Measurements from ENCODE around the gene TMEM255B. TPM values are rescaled to one million over a fixed set of nuclear protein-coding genes. Genes with fewer than 3 reads are reported as not detected.
"Not testable (repeated sequence)": the region's sequence is repeated elsewhere in the genome, so short reads cannot be mapped to it uniquely, and the experiment has no call there.

Gene TMEM255B
- polyA plus RNA-seq, 6 donors from 2014 or later: 0.05 to 1.5 (median 0.65) TPM

- Mint-ChIP-seq H3K27me3 (peaks cover 4 to 20% (median 16%) of the 10 kb centered on the region in 3 donors), H3K27ac (no peak overlapping the region), H3K36me3 (no peaks in the 10 kb centered on the region), H3K4me1 (peaks cover 0 to 4% (median 0%) of the 10 kb centered on the region in 3 donors), H3K4me3 (no peak overlapping the region), H3K9me3 (peaks cover 0 to 9% (median 0%) of the 10 kb centered on the region in 7 donors)
- ATAC-seq (ENCODE audit: low read depth in 2 of 2): no peak
- DNase-seq: no peak
These were observed 11.7 kb upstream of the TMEM255B start for GRCh38 chr13:113747291-113747833.

DNA sequence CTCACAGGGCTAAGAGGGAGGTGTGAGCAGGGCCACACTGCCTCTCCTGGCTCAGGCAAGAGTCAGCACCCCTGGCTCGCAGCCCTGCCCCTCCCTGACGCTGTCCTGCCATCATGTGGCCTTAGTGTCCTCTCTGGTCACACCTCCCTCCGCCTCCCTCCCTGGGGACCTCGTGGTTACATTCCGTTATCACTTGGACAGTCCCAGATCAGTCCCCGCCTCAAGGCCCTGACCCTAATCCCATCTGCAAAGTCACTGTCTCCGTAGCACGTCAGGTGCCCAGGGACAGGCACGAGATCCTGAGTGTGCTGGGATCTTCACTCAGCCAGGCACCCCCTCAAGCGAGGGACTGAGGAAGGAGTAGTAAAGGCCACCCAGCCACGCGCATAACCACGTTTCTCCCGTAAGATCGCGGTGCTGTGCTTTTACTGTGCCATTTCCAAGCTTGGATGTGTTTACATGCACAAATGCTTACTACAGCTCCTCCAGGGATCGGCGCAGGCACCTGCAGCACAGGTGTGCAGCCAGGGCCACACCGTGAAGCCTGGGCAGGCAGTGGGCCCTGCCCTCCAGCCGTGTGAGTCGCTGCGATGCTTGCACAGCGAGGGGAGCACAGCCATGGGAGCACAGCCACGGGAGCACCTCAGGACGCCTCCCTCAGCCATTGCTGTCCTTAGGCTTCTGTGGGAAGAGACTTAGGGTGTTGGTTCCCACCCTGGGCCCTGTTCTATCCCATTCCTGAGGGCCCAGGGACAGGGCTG, 10.7 kb upstream of the TMEM255B start:
- H3K27ac Mint-ChIP-seq: no peak overlapping the region
- no peak for DNase-seq
- peaks cover 4 to 11% (median 10%) of the 10 kb centered on the region in 3 donors for H3K27me3 Mint-ChIP-seq
- peaks cover 0 to 4% (median 0%) of the 10 kb centered on the region in 3 donors for H3K4me1 Mint-ChIP-seq
- H3K4me3 Mint-ChIP-seq: no peak overlapping the region
- H3K36me3 Mint-ChIP-seq: no peaks in the 10 kb centered on the region
- ATAC-seq (ENCODE audit: low read depth in 2 of 2): no peak
- H3K9me3 Mint-ChIP-seq: peaks cover 0 to 9% (median 0%) of the 10 kb centered on the region in 7 donors

DNA sequence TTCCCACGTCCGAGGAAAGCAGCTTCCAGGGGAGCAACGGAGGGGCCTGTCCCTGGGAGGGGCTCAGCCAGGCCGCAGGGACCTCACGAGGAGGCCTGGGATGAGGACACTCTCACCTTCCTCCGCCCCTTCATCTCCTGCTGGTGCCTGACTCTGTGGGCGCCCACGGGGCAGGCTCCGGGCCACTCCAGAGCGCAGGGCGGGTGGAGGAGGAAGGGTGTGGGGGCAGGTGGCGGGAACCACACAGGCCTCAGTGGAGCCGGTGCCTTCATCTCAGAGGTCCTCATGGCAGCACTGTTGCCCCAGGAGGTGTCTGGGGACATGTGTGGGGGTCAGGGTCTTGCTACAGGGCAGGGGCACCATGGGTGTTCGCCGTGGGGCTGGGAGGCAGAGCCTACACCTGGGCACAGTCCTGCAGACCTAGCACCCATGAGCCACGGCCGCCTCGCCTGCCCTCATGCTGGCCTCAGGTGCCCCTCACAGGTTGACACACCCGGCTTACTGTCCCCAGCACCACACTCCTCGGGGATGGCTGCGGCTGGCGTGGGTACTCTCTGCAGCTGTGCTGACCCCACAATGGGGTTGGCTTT, 10.1 kb upstream of the TMEM255B start:
- Mint-ChIP-seq H3K36me3 (no peaks in the 10 kb centered on the region), H3K9me3 (peaks cover 0 to 9% (median 0%) of the 10 kb centered on the region in 7 donors), H3K27ac (peak overlapping the region in 1 of 6 donors; percentile 14), H3K4me1 (peaks cover 0 to 4% (median 0%) of the 10 kb centered on the region in 3 donors), H3K27me3 (peaks cover 4 to 10% (median 8%) of the 10 kb centered on the region in 3 donors), H3K4me3 (no peak overlapping the region)
- no peak for ATAC-seq (ENCODE audit: low read depth in 2 of 2)
- no peak for DNase-seq

DNA sequence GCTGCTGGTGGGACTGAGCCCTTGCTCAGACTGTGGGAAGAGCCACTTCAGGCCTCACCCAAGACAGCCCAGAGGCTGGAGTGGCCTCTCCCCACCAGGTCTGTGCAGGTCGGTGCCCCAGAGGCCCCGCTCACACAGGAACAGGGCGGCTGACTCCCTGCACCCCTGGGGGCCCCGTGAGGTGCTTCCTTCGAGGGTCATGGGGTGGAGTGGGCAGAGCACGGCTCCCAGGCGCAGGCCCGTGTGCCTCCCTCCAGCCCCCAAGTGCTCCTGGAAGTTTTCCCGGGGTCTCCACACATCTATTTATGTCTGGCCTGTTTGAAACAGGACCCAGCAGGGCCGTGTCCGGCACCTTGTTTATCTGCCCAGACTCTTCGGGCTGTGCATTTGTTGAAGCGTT, 9.5 kb upstream of the TMEM255B start:
- DNase-seq: no peak
- H3K4me3 Mint-ChIP-seq: no peak overlapping the region
- ATAC-seq (ENCODE audit: low read depth in 2 of 2): no peak
- H3K27me3 Mint-ChIP-seq: peaks cover 4 to 10% (median 7%) of the 10 kb centered on the region in 3 donors
- H3K4me1 Mint-ChIP-seq: peaks cover 0 to 4% (median 0%) of the 10 kb centered on the region in 3 donors
- H3K36me3 Mint-ChIP-seq: no peaks in the 10 kb centered on the region
- peak overlapping the region in 1 of 6 donors; percentile 14 for H3K27ac Mint-ChIP-seq
- peaks cover 0 to 9% (median 0%) of the 10 kb centered on the region in 7 donors for H3K9me3 Mint-ChIP-seq

DNA sequence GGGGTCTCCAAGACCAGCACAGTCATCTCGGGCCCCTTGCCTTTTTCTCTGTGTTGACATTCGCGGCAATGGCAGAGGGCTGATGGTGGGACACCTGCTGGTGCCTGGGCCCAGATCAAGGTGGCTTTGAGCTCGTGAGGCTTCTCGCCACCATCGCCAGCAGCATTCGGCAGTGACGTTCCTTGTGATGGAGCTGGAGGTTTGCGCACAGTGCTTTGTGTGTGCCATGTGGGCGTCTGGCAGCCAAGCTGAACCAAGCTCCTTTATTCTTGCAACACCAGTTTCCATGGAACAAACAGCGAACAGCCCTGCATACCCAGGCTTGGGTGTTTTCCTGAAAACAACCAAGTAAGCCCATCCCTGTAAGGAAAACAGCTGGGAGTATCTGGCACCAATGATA, 9.1 kb upstream of the TMEM255B start:
- peaks cover 2 to 10% (median 4%) of the 10 kb centered on the region in 3 donors for H3K27me3 Mint-ChIP-seq
- H3K27ac Mint-ChIP-seq: no peak overlapping the region
- H3K4me3 Mint-ChIP-seq: no peak overlapping the region
- peaks cover 0 to 9% (median 0%) of the 10 kb centered on the region in 7 donors for H3K9me3 Mint-ChIP-seq
- peaks cover 0 to 1% (median 0%) of the 10 kb centered on the region in 3 donors for H3K4me1 Mint-ChIP-seq
- DNase-seq (no peak), ATAC-seq (ENCODE audit: low read depth in 2 of 2) (no peak)
- H3K36me3 Mint-ChIP-seq: no peaks in the 10 kb centered on the region

DNA sequence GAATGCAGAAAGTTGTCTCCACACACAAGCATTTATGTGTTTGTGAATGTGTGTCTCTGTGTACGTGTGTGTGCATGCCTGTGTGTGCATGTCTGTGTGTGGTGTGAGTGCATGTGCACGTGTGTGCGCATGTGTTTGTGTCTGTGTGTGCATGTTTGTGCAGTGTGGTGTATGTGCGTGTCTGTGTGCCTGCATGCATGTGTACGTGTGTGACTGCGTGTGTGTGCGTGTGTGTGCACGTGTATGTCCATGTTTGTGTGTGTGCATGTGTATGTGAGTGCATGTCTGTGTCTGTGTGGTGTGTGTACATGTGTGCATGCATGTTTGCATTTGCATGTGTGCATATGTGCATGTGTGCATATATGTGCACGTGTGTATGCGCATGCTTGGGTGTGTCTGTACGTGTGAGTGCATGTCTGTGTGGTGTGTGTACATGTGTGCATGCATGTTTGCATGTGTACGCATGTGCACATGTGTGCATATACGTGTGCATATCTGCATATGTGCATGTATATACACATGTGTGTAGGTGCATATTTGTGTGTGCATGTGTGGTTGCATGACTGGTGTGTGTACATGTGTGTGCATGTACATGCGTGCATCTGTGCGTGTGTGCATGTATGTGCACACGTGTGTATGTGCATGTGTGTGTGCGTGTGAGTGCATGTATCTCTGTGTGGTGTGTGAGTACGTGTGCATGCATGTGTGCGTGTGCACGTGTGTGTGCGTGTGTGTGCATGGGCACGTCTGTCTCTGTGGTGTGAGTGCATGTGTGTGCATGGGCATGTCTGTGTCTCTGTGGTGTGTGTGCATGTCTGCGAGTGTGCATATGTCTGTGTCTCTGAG, 8.2 kb upstream of the TMEM255B start:
- DNase-seq: no peak
- Mint-ChIP-seq H3K4me3 (no peak overlapping the region), H3K9me3 (peaks cover 0 to 9% (median 0%) of the 10 kb centered on the region in 7 donors), H3K27ac (no peak overlapping the region), H3K4me1 (no peaks in the 10 kb centered on the region), H3K36me3 (no peaks in the 10 kb centered on the region), H3K27me3 (peaks cover 0 to 11% (median 1%) of the 10 kb centered on the region in 3 donors)
- no peak for ATAC-seq (ENCODE audit: low read depth in 2 of 2)

GRCh38 chr13:113751491-113751890, 7.5 kb upstream of the TMEM255B start:
- H3K27ac Mint-ChIP-seq: no peak overlapping the region
- peaks cover 0 to 9% (median 0%) of the 10 kb centered on the region in 7 donors for H3K9me3 Mint-ChIP-seq
- no peak overlapping the region for H3K4me3 Mint-ChIP-seq
- peaks cover 0 to 11% (median 0%) of the 10 kb centered on the region in 3 donors for H3K27me3 Mint-ChIP-seq
- H3K36me3 Mint-ChIP-seq: no peaks in the 10 kb centered on the region
- DNase-seq (no peak), ATAC-seq (ENCODE audit: low read depth in 2 of 2) (no peak)
- no peaks in the 10 kb centered on the region for H3K4me1 Mint-ChIP-seq

DNA sequence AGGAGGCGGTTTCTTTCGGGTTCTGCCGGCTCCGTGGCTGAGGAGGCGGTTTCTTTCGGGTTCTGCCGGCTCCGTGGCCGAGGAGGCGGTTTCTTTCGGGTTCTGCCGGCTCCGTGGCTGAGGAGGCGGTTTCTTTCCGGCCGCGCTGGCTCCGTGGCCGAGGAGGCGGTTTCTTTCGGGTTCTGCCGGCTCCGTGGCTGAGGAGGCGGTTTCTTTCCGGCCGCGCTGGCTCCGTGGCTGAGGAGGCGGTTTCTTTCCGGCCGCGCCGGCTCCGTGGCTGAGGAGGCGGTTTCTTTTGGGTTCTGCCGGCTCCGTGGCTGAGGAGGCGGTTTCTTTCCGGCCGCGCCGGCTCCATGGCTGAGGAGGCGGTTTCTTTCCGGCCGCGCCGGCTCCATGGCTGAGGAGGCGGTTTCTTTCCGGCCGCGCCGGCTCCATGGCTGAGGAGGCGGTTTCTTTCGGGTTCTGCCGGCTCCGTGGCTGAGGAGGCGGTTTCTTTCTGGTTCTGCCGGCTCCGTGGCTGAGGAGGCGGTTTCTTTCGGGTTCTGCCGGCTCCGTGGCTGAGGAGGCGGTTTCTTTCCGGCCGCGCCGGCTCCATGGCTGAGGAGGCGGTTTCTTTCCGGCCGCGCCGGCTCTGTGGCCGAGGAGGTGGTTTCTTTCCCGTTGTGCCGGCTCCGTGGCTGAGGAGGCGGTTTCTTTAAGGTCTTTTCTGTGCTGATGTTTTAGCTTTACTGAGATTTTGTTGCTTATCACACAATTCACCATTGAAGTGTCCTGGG, 6.6 kb upstream of the TMEM255B start:
- ATAC-seq (ENCODE audit: low read depth in 2 of 2); H3K4me3 Mint-ChIP-seq; H3K4me1 Mint-ChIP-seq: not testable (repeated sequence)

GRCh38 chr13:113753171-113753570, 5.9 kb upstream of the TMEM255B start:
- Mint-ChIP-seq H3K27me3 (peaks cover 0 to 16% (median 12%) of the 10 kb centered on the region in 3 donors), H3K36me3 (no peaks in the 10 kb centered on the region), H3K4me1 (peaks cover 4 to 8% (median 5%) of the 10 kb centered on the region in 3 donors), H3K4me3 (no peak overlapping the region), H3K9me3 (peaks cover 0 to 11% (median 0%) of the 10 kb centered on the region in 7 donors), H3K27ac (peak overlapping the region in 1 of 6 donors; percentile 53)
- DNase-seq: no peak
- ATAC-seq (ENCODE audit: low read depth in 2 of 2): no peak

More for the DNA sequence above, 6.6 kb upstream of the TMEM255B start:
- Mint-ChIP-seq H3K9me3 (peaks cover 0 to 11% (median 0%) of the 10 kb centered on the region in 7 donors), H3K27me3 (peaks cover 0 to 16% (median 7%) of the 10 kb centered on the region in 3 donors), H3K27ac (peak overlapping the region in 1 of 6 donors; percentile 53)
- not testable (repeated sequence) for H3K36me3 Mint-ChIP-seq, DNase-seq

GRCh38 chr13:113754242-113754641, 4.8 kb upstream of the TMEM255B start:
- ATAC-seq (ENCODE audit: low read depth in 2 of 2) (no peak), DNase-seq (no peak)
- Mint-ChIP-seq H3K27me3 (peaks cover 0 to 17% (median 17%) of the 10 kb centered on the region in 3 donors), H3K9me3 (peaks cover 0 to 11% (median 0%) of the 10 kb centered on the region in 7 donors), H3K4me1 (peaks cover 11 to 13% (median 12%) of the 10 kb centered on the region in 3 donors), H3K4me3 (no peak overlapping the region), H3K27ac (no peak overlapping the region), H3K36me3 (no peaks in the 10 kb centered on the region)

DNA sequence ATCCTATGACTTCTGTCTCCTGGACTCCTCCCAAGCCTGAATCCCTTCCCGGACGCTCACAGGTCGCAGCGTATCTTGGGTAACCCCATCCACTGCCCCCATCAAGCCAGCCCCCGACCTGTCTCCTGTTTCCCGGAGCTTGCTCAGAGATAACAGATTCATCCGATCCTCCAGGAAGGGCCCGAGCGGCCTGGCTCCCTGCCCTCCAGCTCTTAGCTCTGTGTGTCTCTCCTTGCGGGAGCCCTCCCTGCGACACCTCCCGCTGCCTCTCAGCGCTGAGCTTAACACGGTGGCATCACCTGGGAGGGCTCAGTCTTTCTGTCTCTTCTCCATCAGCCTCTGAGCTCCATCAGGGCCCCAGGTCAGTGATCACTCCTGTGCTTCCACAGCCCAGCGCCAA, 4.3 kb upstream of the TMEM255B start:
- Mint-ChIP-seq H3K27ac (no peak overlapping the region), H3K36me3 (no peaks in the 10 kb centered on the region), H3K4me1 (peaks cover 15 to 17% (median 16%) of the 10 kb centered on the region in 3 donors), H3K27me3 (peaks cover 0 to 22% (median 21%) of the 10 kb centered on the region in 3 donors), H3K4me3 (no peak overlapping the region), H3K9me3 (peaks cover 0 to 11% (median 0%) of the 10 kb centered on the region in 7 donors)
- no peak for ATAC-seq (ENCODE audit: low read depth in 2 of 2)
- no peak for DNase-seq

DNA sequence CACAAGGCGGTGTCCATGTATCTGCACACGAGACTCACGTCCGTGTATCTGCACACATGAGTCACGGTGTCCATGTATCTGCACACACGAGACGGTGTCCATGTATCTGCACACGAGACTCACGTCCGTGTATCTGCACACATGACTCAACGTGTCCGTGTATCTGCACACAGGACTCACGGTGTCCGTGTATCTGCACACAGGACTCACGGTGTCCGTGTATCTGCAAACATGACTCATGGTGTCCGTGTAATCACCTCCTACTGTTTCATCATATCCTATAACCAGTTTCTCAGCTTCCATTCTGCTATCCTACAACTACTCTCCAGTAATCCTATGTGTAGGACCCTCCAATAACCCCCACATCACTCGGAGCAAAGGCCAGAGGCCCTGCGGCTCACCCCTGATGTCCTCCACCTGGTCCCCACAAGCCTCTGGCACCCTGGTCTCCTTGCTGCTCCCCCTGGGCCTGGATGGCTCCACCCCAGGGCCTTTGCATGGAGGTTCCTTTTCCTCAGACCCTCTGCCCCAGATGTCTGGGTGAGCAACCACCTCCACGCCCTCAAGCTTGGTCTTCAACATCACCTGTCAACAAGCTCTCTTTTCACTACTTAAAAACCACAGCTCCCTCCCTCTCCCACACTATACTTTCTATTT, 2.5 kb upstream of the TMEM255B start:
- Mint-ChIP-seq H3K27ac (no peak overlapping the region), H3K9me3 (peaks cover 0 to 4% (median 0%) of the 10 kb centered on the region in 7 donors), H3K36me3 (no peaks in the 10 kb centered on the region), H3K27me3 (peaks cover 16 to 39% (median 30%) of the 10 kb centered on the region in 3 donors), H3K4me1 (peaks cover 16 to 21% (median 18%) of the 10 kb centered on the region in 3 donors), H3K4me3 (no peak overlapping the region)
- DNase-seq (no peak), ATAC-seq (ENCODE audit: low read depth in 2 of 2) (no peak)
